Cardiac muscle cell (in vitro differentiated cells and primary cell): ENCODE data around the gene CCDC197. TPM values are rescaled to one million over a fixed set of nuclear protein-coding genes. Genes with fewer than 3 reads are reported as not detected.
A peak's percentile ranks its signal among the peaks of the same experiment; 100 is the strongest.

Experiments used
- DNase-seq, 2 donors: peaks; one replicate each; pipeline versions ENCODE4 v3.0.0 to v3.0.0-alpha.2; 2010 to 2017; ENCODE audit warnings: low read depth in 1 of 2, low spot score in 1 of 2
- H3K27ac ChIP-seq: fragments of 200-600 bp; sonication (generic); 2 replicates; pipeline ENCODE4 v1.5.1; 2016
- H3K27me3 ChIP-seq: fragments of 200-600 bp; sonication (generic); 2 replicates; pipeline ENCODE4 v1.6.0; 2016; ENCODE audit warnings: control low read depth
- H3K36me3 ChIP-seq: fragments of 200-600 bp; sonication (generic); 2 replicates; pipeline ENCODE4 v1.5.1; 2016; ENCODE audit warnings: control low read depth
- H3K4me1 ChIP-seq: fragments of 200-600 bp; sonication (generic); 2 replicates; pipeline ENCODE4 v1.8.1; 2017; ENCODE audit warnings: low read depth, mild to moderate bottlenecking, mixed run types
- H3K4me3 ChIP-seq: fragments of 200-600 bp; sonication (generic); 2 replicates; pipeline ENCODE4 v1.5.1; 2016; ENCODE audit warnings: mild to moderate bottlenecking
- H3K9me3 ChIP-seq: fragments of 200-600 bp; sonication (generic); 2 replicates; pipeline ENCODE4 v1.5.1; 2017; ENCODE audit warnings: low read depth, mild to moderate bottlenecking, control low read depth
- polyA plus RNA-seq: library from polyadenylated mRNA; unstranded; fragments of >200 nt; fragmentation: Nextera tagmentation; extraction: Ambion mirVana; gene quantifications from 2 replicates; pipeline ENCODE4 v1.2.1, GENCODE V29; 2016
- total RNA-seq: library from RNA; depleted of rRNA; stranded (reverse); fragments of >200 nt; gene quantifications from 2 replicates; pipeline ENCODE4 v1.2.3, GENCODE V29; 2016
- TF ChIP-seq, protein P1 (sequence below): IDR thresholded peaks from 2 replicates; pipeline ENCODE4 v1.5.1; 2012; ENCODE audit warnings: low read depth, mild to moderate bottlenecking, low read length

The CCDC197 gene
- total and polyA plus RNA-seq, 2 experiments from 2014 or later: not detected

DNA sequence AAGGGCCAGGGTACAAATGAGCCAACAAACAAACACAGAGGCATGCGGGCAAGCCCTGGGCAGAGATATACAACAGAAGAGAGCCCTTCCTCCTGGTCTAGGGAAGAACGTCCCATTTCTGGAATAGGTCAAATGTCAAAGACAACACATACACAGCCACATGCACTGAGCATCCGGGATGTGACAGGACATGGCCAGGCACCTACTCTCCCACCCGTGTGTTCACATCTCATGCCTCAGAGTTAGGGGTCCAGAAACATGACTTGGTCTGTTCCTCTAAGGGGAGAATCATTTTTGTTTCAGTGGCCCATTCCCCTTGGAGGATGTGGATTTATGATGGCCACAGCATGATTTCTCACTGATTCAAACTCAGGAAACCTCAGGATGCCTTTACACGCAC, 19.9 kb upstream of the CCDC197 start:
- peaks cover 54% of the 10 kb centered on the region for H3K4me1 ChIP-seq

DNA sequence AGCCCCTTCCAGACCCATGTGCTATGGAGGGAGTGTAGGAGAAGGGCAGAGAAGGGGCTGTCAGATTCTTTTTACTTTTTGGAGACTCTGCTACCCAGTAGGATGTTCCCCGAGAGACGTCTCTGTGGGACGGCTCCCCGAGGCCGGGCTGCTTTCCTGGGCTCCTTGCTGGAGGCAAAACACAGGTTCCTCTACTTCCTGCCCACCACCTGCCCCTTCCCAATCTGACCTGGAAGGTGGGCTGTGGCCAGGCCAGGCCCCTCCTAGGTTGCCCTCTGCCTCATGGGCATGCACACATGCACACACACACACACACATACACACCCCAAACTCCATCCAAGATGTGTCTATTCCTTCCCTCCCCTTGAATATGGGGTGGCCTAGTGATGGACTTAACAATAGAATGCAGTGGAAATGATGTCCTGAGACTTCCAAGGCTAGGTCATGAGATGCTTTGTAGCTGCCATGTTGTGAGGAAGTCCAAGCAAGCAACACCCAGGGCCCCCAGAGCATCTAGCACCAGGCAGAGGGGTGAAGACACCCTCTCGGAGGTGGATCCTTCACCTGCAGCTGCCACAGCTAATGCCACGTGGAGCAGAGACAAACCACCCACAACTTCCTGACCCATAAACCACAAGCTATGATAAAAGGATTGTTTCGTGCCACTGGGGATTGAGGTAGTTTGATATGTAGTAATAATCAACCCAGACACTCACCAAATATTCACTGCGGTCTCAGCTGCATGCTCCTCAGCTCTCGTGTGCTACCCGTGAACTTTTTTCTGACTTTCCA, 19.1 kb upstream of the CCDC197 start:
- DNase-seq: no peak
- Histone ChIP-seq H3K27ac (peak overlapping the region; percentile 100), H3K9me3 (no peaks in the 10 kb centered on the region), H3K4me1 (peaks cover 55% of the 10 kb centered on the region), H3K36me3 (no peaks in the 10 kb centered on the region), H3K4me3 (no peak overlapping the region), H3K27me3 (no peaks in the 10 kb centered on the region)
- TF ChIP-seq, protein P1, sequence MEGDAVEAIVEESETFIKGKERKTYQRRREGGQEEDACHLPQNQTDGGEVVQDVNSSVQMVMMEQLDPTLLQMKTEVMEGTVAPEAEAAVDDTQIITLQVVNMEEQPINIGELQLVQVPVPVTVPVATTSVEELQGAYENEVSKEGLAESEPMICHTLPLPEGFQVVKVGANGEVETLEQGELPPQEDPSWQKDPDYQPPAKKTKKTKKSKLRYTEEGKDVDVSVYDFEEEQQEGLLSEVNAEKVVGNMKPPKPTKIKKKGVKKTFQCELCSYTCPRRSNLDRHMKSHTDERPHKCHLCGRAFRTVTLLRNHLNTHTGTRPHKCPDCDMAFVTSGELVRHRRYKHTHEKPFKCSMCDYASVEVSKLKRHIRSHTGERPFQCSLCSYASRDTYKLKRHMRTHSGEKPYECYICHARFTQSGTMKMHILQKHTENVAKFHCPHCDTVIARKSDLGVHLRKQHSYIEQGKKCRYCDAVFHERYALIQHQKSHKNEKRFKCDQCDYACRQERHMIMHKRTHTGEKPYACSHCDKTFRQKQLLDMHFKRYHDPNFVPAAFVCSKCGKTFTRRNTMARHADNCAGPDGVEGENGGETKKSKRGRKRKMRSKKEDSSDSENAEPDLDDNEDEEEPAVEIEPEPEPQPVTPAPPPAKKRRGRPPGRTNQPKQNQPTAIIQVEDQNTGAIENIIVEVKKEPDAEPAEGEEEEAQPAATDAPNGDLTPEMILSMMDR: no peak

More for the DNA sequence above, 19.9 kb upstream of the CCDC197 start:
- no peak overlapping the region for H3K4me3 ChIP-seq
- no peaks in the 10 kb centered on the region for H3K36me3 ChIP-seq
- H3K27ac ChIP-seq: peak overlapping the region; percentile 100
- H3K9me3 ChIP-seq: no peaks in the 10 kb centered on the region
- TF ChIP-seq, protein P1: no peak
- no peak for DNase-seq
- no peaks in the 10 kb centered on the region for H3K27me3 ChIP-seq

- no peak for DNase-seq
- Histone ChIP-seq H3K4me3 (no peak overlapping the region), H3K9me3 (no peaks in the 10 kb centered on the region), H3K27me3 (no peaks in the 10 kb centered on the region), H3K4me1 (peaks cover 47% of the 10 kb centered on the region), H3K27ac (peak overlapping the region; percentile 51), H3K36me3 (no peaks in the 10 kb centered on the region)
- TF ChIP-seq, protein P1: no peak
Measured at GRCh38 chr14:93978735-93979134, 18.4 kb upstream of the CCDC197 start.

- Histone ChIP-seq H3K4me3 (no peak overlapping the region), H3K27ac (peak overlapping the region; percentile 16), H3K36me3 (no peaks in the 10 kb centered on the region), H3K9me3 (no peaks in the 10 kb centered on the region), H3K4me1 (peaks cover 39% of the 10 kb centered on the region), H3K27me3 (no peaks in the 10 kb centered on the region)
- peak in 1 of 2 donors; percentile 7 for DNase-seq
- TF ChIP-seq, protein P1: no peak
Measured at GRCh38 chr14:93980456-93981201, 16.5 kb upstream of the CCDC197 start.

DNA sequence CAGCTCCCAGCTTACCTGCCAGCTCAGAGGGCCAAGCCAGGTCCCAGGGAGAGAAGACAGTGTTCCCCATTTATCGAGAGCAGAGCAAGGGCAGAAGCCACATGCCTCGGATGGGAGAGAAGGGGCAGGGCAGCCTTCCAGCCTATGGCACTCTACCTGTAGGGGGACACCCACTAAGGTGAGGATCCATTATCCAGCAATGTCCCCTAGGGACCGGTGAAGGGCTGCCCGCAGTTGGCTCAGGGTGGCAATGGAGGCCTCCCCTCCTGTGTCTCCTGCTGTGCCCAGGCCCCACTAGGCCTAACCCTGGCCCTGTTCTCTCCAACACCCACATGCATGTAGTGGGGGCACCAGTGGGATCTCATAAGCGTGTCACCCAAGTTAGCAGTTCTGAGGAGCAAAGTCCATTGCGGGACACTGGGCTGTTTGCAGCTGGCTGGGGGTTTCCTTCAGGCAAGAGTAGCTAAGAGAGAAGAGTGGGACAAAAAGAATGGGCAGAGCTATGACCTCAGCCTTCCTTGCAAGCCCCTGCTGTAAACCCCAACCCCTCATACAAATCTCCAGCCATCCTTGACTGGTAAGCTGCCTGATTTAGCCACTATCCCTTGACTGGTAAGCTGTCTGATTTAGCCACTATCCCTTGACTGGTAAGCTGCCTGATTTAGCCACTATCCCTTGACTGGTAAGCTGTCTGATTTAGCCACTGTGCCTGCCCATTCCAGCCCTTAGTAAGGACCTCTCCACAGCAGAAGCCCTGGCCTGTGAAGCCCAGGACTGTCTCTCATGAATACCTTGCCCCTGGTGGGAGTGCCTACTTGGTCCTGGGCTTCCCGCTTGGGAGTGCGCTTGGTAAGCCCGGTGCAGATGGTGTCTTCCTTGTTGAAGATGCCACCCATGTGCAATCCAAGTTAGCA, 15.5 kb upstream of the CCDC197 start:
- H3K27me3 ChIP-seq: no peaks in the 10 kb centered on the region
- no peaks in the 10 kb centered on the region for H3K36me3 ChIP-seq
- H3K4me1 ChIP-seq: peaks cover 36% of the 10 kb centered on the region
- H3K4me3 ChIP-seq: no peak overlapping the region
- H3K9me3 ChIP-seq: no peaks in the 10 kb centered on the region
- DNase-seq: no peak
- H3K27ac ChIP-seq: peak overlapping the region; percentile 16
- TF ChIP-seq, protein P1: no peak
